ENCODE results near the gene ZKSCAN7.
"Not testable (repeated sequence)": the region's sequence is repeated elsewhere in the genome, so short reads cannot be mapped to it uniquely, and the experiment has no call there.

ZKSCAN7 gene

GRCh38 chr3:44554626-44555592 is at the start of gene ZKSCAN7:
Gene ZKSCAN7 (plus strand): TSS chr3:44555193. CDS start chr3:44557048, 1,855 bp downstream.
- peak; percentile 40 for DNase-seq

DNA sequence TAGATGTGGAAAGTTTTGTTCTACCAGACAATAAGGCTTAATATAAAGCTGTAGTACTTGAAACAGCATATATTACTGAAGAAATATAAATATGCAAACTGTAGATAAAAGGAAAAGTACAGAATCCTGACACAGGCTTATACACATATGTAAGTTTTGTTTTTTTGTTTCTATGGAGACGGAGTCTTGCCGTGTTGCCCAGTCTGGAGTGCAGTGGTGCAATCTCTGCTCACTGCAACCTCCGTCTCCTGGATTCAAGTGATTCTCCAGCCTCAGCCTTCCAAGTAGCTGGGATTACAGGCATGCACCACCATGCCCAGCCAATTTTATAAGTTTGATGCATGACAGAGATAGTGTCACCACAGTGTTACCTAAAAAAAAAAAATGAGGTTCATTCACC is 48.4 kb upstream of the ZKSCAN7 start:
- DNase-seq: no peak

DNA sequence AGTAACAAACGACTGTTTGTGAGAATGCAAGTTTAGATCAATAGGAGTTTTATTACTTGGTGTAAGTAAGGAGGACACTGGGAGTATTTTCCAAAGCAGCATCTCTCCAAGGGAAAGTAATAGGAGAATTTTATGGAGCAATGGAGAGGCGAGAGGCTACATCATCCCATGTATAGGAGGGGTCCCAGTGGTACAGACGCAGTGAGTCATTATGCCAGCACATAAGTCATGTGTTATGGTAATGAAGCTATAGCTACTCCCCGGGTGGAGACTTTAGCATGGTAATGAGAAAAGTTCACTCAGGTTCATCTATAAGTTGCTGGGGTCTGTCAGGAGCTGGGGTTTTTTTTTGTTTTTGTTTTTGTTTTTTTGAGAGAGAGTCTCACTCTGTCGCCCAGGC is 48.0 kb upstream of the ZKSCAN7 start:
- DNase-seq: no peak

DNA sequence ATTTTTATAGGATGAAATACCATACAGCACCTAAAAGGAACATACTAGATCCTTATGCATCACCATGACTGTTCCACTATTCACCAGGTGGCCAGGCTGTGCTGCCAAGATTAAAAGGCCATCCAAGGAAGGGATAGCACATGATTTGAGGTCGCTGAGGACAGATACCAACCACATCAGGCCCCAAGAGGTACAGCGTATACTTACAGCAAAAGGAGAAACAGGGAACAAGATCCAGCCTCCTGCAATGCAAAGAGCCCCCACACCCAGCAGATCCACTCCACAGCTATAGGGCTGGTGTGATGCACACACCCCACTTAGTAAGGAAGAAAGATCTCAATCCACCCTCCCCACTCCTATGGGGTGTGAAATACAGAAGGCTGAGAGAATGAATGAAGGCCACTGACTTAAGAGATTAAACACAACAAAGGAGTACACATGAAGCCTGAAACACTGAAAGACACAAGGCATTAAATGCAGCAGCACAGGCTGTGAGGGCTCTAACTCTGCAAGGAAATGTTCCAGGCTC is 45.5 kb upstream of the ZKSCAN7 start:
- no peak for DNase-seq

GRCh38 chr3:44510000-44510368 is 45.0 kb upstream of the ZKSCAN7 start:
- DNase-seq: peak; percentile 3

GRCh38 chr3:44511238-44511566 is 43.8 kb upstream of the ZKSCAN7 start:
- no peak for DNase-seq

- no peak for DNase-seq
These were observed 41.5 kb upstream of the ZKSCAN7 start for GRCh38 chr3:44513513-44513912.

DNA sequence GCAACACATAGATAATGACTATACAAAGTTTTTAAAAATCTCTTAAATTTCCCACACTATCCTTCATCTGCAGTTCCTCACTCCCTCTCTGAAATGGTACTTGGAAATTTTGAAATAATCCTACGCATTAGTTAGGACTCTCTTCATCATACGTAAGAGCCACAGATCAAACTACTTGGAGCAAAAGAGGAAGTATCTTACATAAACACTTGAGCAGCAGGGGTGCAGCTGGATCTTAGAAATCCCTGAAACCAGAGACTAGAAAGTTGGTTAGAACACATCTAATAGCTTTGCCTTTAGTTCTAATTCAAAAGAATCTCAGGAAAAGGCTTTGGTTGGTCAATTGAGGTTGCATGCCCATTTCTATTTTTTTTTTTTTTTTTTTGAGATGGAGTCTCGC is 38.8 kb upstream of the ZKSCAN7 start:
- no peak for DNase-seq

DNA sequence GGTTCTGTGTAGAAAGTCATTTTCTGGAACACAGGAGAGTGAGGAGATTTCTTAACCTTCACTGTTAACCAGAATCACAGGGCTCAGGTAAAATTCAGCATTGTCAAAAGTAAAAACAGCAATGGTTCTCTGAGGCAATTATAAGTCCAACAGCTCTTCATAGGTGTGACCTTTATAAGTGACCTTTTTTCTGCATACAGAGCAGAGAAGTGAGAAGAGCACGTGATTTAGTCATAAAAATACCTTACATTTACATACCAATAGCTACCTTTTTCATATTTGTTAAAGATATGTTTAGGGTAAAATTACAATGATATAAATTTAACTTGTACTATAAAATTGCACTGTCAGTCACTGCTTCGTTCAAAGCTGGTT is 36.2 kb upstream of the ZKSCAN7 start:
- no peak for DNase-seq

- DNase-seq: no peak
These were observed 33.3 kb upstream of the ZKSCAN7 start for GRCh38 chr3:44521721-44522120.

DNA sequence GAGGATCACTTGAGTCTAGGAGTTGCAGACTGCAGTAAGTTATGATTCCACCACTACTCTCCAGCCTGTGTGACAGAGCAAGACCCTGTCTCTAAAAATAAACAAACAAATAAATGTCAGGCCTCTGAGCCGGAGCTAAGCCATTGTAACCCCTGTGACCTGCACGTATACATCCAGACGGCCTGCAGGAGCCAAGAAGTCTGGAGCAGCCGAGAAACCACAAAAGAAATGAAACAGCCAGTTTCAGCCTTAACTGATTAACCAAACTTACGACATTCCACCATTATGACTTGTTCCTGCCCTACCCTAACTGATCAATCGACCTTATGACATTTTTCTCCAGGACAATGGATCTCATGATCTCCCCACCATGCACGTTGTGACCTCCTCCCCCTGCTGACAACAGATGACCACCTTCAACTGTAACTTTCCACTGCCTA is 32.5 kb upstream of the ZKSCAN7 start:
- no peak for DNase-seq

DNA sequence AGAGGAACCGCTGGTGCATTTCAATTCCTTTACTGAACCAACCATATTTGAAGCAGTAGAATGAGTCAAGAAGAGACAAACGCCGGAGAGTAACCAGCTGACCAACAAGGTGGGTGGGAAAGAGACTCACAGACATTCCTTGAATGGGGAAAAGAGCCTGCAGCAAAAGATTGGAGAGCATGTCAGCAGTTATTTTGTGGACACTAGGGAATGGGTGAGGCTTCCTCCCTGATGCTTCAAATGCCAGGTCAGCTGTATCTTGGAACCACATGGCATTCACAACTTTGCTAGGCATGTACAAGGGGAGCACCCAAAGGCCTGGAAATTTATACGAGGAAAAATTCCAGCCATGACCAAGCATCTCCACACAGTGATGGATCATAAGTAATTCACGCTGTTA is 29.9 kb upstream of the ZKSCAN7 start:
- DNase-seq: no peak

DNA sequence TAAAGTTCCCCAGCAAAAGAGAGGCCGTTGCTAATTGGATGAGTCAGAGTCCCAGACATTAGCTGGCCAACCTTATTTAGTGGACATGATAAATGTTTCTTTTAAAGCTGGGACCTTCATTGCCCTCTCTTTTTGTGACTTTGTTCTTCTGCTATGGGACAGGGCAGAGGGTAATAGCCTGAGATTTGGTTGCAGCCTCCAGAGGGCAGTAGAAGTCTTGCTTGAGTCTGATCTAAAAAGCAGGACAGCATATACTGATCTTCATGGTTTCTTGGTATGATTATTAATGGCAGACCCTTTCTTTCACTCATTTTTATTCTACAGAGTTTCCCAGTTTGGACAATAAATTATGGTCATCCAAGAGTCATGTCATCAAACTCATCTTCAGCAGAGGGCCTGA is 25.1 kb upstream of the ZKSCAN7 start:
- peak; percentile 15 for DNase-seq

GRCh38 chr3:44530911-44531310 is 24.1 kb upstream of the ZKSCAN7 start:
- DNase-seq: no peak

- DNase-seq: peak; percentile 32
These were observed 20.3 kb upstream of the ZKSCAN7 start for GRCh38 chr3:44534659-44535058.

- DNase-seq: no peak
These were observed 19.6 kb upstream of the ZKSCAN7 start for GRCh38 chr3:44535364-44535763.

- DNase-seq: not testable (repeated sequence)
These were observed 10.2 kb upstream of the ZKSCAN7 start for GRCh38 chr3:44544811-44545210.

- DNase-seq: peak; percentile 2
These were observed 730 bp downstream of the ZKSCAN7 start for GRCh38 chr3:44555723-44556122.

DNA sequence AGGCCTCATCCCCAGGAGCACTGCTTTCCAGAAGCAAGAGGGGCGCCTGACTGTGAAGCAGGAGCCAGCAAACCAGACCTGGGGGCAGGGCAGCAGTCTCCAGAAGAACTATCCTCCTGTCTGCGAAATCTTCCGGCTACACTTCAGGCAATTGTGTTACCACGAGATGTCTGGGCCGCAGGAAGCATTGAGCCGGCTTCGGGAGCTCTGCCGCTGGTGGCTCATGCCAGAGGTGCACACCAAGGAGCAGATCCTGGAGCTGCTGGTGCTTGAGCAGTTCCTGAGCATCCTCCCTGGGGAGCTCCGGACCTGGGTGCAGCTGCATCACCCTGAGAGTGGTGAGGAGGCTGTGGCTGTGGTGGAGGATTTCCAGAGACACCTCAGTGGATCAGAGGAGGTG is 2.1 kb downstream of the ZKSCAN7 start:
- no peak for DNase-seq

GRCh38 chr3:44561076-44561475 is 6.1 kb downstream of the ZKSCAN7 start:
- DNase-seq: no peak

GRCh38 chr3:44562147-44562546 is 7.2 kb downstream of the ZKSCAN7 start:
- DNase-seq: no peak

DNA sequence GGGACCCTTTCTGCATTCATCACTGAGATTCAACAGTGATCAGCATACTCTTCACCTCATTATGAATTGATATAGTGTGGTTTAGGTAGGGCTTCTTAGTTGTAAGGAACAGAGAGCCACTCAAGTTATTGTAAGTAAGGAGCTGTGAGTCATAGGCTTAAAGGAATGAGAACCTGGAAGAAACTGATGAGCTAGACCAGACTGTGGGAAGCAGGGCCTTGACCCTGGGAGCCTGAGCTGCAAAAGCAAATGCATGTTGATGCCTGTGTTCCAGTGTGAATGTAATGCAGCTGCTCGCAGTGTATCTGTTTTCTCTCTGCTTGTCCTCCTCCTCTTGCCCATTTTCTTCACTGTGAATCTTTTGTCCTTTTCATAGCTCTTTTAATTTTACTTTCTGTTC is 13.6 kb downstream of the ZKSCAN7 start:
- peak; percentile 23 for DNase-seq

GRCh38 chr3:44571024-44571423 is 16.0 kb downstream of the ZKSCAN7 start:
- no peak for DNase-seq

DNA sequence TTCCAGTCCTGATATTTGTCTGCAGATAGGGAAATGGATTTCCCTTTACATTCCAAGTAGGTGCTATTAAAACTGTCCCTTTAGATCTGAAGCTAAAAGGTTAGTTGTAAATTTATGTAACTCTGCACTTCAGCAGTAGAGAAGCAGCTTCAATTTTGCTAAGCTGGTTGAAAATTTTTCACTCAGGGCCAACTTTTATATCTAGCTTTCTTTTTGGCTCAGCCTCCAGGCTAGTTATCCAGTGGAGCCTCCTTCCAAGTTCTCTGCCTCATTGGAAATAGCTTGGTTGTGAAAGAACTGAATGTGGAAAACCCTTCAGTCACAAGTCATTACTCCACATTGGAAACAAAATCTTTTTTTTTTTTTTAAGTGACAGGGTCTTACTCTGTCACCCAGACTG is 21.6 kb downstream of the ZKSCAN7 start:
- no peak for DNase-seq

Measured in HCEC 1CT (cell line).